OCI-LY1 (cell line): ENCODE results near the gene KIAA0232.

Experiments
- EZH2 ChIP-seq: fragments of 200-600 bp; sonication (generic), shearing (Covaris generic); IDR thresholded peaks from 2 replicates; pipeline ENCODE4 v1.8.0; 2017; ENCODE audit warnings: borderline replicate concordance, mixed run types, mild to moderate bottlenecking, antibody characterized with exemption, low read length, moderate library complexity, mixed read lengths
- TF ChIP-seq, protein P1 (sequence below): fragments of 200-600 bp; sonication (generic), shearing (Covaris generic); IDR thresholded peaks from 2 replicates; pipeline ENCODE4 v1.5.1; 2017; ENCODE audit warnings: mild to moderate bottlenecking, antibody characterized with exemption, low read length, moderate library complexity, mixed read lengths

DNA sequence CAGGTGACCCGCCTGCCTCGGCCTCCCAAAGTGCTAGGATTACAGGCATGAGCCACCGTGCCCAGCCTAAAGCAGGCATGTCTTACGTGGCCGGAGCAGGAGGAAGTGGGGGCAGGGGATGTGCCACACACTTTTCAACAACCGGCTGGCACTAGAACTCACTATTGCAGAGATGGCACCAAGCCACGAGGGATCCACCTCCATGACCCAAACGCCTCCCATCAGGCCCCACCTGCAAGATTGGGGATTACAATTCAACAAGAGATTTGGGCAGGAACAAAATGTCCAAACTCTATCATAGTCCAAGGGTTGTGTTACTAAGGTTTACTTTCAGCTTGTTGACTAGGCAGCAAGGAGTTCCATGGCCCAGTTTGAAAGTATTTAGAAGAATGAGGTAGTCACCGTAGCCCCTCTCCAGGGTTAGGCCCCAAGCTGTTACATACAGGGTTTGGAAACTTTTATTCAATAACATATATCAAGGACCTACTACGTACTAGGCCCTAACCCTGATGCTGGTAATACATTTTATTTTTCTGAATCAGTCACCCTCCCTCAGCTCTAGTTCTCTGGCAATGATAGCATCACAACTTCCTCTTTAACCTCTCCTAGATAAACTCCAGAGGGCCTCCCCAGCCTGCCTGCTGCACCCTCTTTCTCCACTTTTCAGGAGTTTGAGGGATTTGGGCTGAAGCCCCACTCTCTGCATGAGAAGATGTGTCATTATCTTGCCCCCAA lies 109.1 kb downstream of the KIAA0232 start:
- TF ChIP-seq, protein P1, sequence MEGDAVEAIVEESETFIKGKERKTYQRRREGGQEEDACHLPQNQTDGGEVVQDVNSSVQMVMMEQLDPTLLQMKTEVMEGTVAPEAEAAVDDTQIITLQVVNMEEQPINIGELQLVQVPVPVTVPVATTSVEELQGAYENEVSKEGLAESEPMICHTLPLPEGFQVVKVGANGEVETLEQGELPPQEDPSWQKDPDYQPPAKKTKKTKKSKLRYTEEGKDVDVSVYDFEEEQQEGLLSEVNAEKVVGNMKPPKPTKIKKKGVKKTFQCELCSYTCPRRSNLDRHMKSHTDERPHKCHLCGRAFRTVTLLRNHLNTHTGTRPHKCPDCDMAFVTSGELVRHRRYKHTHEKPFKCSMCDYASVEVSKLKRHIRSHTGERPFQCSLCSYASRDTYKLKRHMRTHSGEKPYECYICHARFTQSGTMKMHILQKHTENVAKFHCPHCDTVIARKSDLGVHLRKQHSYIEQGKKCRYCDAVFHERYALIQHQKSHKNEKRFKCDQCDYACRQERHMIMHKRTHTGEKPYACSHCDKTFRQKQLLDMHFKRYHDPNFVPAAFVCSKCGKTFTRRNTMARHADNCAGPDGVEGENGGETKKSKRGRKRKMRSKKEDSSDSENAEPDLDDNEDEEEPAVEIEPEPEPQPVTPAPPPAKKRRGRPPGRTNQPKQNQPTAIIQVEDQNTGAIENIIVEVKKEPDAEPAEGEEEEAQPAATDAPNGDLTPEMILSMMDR = no peak
- TF ChIP-seq EZH2 = no peak
